Thymus (tissue), 11 donors: Measurements from ENCODE around the gene GFOD1. TPM values are rescaled to one million over a fixed set of nuclear protein-coding genes. Genes with fewer than 3 reads are reported as not detected.
A peak's percentile ranks its signal among the peaks of the same experiment; 100 is the strongest.
"Not testable (repeated sequence)": the region's sequence is repeated elsewhere in the genome, so short reads cannot be mapped to it uniquely, and the experiment has no call there.

Experiments
- DNase-seq, 9 donors: peaks; one replicate each; pipeline ENCODE4 v3.0.0-alpha.2; 2013; ENCODE audit warnings: low spot score in 9 of 9, low read depth in 6 of 9, missing footprints in 1 of 9
- H3K27ac ChIP-seq, 2 donors: one replicate each; pipeline ENCODE4 v1.5.1; 2013; ENCODE audit warnings: control low read depth in 1 of 2, low read depth in 1 of 2, low read length in 1 of 2, mild to moderate bottlenecking in 1 of 2, moderate library complexity in 1 of 2
- H3K27me3 ChIP-seq, 2 donors: one replicate each; pipeline ENCODE4 v1.5.1; 2013; ENCODE audit warnings: low read length in 1 of 2; ENCODE audit not compliant: control insufficient read depth in 2 of 2, insufficient read depth in 1 of 2
- H3K36me3 ChIP-seq, 2 donors: one replicate each; pipeline ENCODE4 v1.5.1; 2013; ENCODE audit warnings: low read length in 1 of 2, mild to moderate bottlenecking in 1 of 2, moderate library complexity in 1 of 2; ENCODE audit not compliant: control insufficient read depth in 2 of 2, insufficient read depth in 2 of 2
- H3K4me1 ChIP-seq, 2 donors: one replicate each; pipeline ENCODE4 v1.5.1; 2013; ENCODE audit warnings: low read length in 2 of 2; ENCODE audit not compliant: control insufficient read depth in 2 of 2, insufficient read depth in 2 of 2
- H3K4me3 ChIP-seq, 2 donors: one replicate each; pipeline ENCODE4 v1.5.1; 2013; ENCODE audit warnings: low read length in 2 of 2, control low read depth in 1 of 2, mild to moderate bottlenecking in 1 of 2
- H3K9me3 ChIP-seq, 2 donors: one replicate each; pipeline ENCODE4 v1.5.1; 2013; ENCODE audit warnings: low read length in 1 of 2, mild to moderate bottlenecking in 1 of 2; ENCODE audit not compliant: control insufficient read depth in 2 of 2, insufficient read depth in 1 of 2
- WGBS: extraction: QIAGEN DNeasy Blood & Tissue Kit; methylation state at CpG from one replicate; pipeline ENCODE4 v1.1.7; 2013; 5-methylcytosine and 5-hydroxymethylcytosine counted together
- polyA plus RNA-seq: library from polyadenylated mRNA; stranded (reverse); fragments of 200-250 nt; gene quantifications from one replicate; pipeline ENCODE4 v1.2.3, GENCODE V29; 2013
- total RNA-seq: library from RNA; stranded (reverse); fragments of 120-200 nt; gene quantifications from one replicate; pipeline ENCODE4 v1.2.4, GENCODE V29; 2013
- donor health status: healthy.

Gene GFOD1
- total and polyA plus RNA-seq, 2 donors: 4.7 to 8.1 TPM

DNA sequence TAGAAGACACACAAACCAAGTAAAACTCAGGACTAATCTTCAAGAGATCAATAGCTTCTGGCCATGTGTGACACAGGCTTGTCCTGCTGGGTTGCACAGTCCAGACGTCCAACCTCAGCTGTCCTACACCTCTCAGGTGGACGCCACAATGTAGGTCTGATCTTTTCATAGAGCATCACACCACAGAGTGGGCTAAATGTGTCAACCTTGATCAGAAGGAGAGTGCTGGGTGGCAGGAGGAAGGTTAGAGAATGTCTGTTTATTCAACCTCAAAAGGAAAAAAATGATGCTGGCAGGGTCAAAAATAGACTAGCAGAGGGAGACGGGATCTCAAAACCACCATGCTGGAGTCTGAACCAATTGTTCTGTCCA lies 41.7 kb downstream of the GFOD1 start:
- WGBS: 94% methylated on average over 3 of the region's 3 CpGs
- Histone ChIP-seq H3K36me3 (no peaks in the 10 kb centered on the region), H3K9me3 (no peaks in the 10 kb centered on the region), H3K4me1 (peaks cover 8 to 22% of the 10 kb centered on the region in 2 donors), H3K27ac (peak overlapping the region in 1 of 2 donors; percentile 69), H3K4me3 (no peak overlapping the region), H3K27me3 (no peaks in the 10 kb centered on the region)
- no peak for DNase-seq

DNA sequence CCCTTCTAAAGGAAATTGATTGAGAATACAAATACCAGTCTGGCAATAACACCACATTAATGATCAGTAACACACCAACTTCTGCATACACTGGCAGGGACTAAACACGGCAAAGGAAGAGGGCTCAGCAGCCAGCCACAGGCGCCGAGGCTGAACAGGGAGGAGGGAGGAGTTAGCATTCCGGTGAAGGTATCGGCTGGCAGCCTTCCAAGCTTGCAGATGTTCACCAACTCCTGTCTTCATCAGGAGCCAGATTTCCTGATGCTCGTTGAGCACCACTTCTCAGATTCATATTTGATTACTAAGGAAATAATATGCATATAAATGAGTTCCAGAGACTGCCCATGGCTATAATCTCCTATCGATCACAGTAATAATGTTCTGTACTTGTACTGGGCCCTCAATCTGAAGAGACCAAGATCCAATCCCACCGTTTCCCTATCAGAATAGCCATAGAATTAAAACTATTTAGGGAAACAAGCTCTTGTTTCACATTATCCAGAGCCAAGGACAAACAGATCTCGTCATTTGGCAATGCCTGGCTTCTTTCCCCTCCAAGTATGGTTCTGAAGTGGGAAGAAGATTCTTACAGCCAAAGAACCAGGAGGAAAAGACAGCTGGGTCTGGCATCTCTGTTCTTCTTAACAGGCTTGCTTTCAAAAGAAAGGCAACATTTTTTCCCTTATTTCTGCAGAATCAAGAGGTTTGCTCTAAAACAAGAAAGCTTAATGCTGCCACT lies 42.2 kb downstream of the GFOD1 start:
- H3K36me3 ChIP-seq: no peaks in the 10 kb centered on the region
- no peak overlapping the region for H3K4me3 ChIP-seq
- 11% methylated on average over 9 of the region's 9 CpGs for WGBS
- DNase-seq: peak in 2 of 9 donors; percentile 37 to 65
- H3K4me1 ChIP-seq: peaks cover 8 to 22% of the 10 kb centered on the region in 2 donors
- H3K27me3 ChIP-seq: no peaks in the 10 kb centered on the region
- peak overlapping the region in 1 of 2 donors; percentile 69 for H3K27ac ChIP-seq
- H3K9me3 ChIP-seq: no peaks in the 10 kb centered on the region

DNA sequence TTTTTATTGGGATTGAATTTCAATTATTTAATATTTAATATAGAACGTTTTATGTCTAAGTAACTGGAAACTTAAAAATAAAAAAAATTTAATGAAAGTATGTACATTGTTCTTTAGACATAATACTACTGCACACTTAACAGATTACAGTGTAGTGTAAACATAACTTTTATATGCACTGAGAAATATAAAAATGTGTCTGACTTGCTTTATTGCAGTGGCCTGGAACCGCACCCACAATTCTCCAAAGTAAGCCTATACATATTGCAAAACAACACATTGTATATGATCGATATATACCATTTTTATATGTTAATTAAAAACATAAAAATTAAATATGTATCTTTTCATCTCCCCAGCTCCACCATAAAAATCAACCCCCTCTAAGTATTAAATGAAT lies 42.8 kb downstream of the GFOD1 start:
- DNase-seq: no peak
- Histone ChIP-seq H3K27ac (no peak overlapping the region), H3K36me3 (no peaks in the 10 kb centered on the region), H3K27me3 (no peaks in the 10 kb centered on the region), H3K9me3 (no peaks in the 10 kb centered on the region), H3K4me3 (no peak overlapping the region), H3K4me1 (peaks cover 8 to 22% of the 10 kb centered on the region in 2 donors)
- 82% methylated on average over 3 of the region's 3 CpGs for WGBS

DNA sequence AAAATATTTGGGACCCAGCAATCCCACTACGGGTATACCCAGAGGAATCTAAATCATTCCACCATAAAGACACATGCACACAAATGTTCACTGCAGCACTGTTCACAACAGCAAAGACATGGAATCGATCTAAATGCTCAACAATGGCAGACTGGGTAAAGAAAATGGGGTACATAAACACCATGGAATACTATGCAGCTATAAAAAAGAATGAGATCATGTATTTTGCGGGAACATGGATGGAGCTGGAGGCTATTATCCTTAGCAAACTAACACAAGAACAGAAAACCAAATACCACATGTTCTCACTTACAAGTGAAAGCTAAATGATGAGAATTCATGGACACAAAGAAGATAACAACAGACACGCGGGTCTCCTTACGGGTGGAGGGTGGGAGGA lies 43.4 kb downstream of the GFOD1 start:
- not testable (repeated sequence) for DNase-seq, H3K9me3 ChIP-seq, H3K4me3 ChIP-seq, H3K27me3 ChIP-seq, H3K27ac ChIP-seq, H3K36me3 ChIP-seq
- 99% methylated on average over 6 of the region's 6 CpGs for WGBS
- H3K4me1 ChIP-seq: peaks cover 8 to 22% of the 10 kb centered on the region in 2 donors

DNA sequence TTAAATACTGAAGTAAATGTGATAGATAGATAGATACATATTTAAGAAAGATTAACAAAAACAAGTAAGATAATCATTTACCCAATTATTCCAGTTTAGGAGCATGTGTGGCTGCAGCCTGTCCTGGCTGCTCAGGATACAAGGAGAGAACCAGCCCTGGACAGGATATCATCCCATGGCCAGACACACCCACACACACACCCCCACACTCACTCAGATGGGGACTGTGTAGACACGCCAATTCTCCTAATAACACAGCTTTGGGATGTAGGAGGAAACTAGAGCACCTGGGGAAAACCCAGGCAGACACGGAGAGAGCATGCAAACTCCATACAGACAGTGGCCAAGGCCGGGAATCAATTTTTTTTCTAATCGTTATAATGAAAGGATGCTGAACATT lies 45.6 kb downstream of the GFOD1 start:
- no peak overlapping the region for H3K27ac ChIP-seq

DNA sequence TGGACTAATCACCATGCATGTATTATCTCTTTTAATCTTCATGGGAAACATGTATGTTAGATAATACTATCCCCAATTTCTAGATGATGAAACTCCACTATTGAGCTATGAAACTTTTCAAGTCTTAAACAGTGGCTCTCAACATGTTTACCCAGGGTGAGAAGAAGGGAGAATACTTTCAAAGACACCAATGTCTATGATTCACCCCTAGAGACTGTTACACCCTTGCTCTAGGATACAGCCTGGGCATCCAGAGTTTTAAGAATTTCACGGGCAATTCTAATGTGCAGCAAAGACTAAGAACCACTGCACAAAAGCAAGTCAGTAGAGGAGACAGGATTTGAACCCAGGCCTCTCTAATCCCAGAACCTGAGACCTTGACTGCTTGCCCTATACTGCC lies 47.8 kb downstream of the GFOD1 start:
- H3K4me1 ChIP-seq: peaks cover 3 to 6% of the 10 kb centered on the region in 2 donors
- H3K27me3 ChIP-seq: no peaks in the 10 kb centered on the region
- WGBS: 97% methylated on average over 1 of the region's 1 CpG
- DNase-seq: no peak
- H3K36me3 ChIP-seq: no peaks in the 10 kb centered on the region
- no peaks in the 10 kb centered on the region for H3K9me3 ChIP-seq
- no peak overlapping the region for H3K4me3 ChIP-seq
- H3K27ac ChIP-seq: no peak overlapping the region

More for the DNA sequence above, 45.6 kb downstream of the GFOD1 start:
- no peak overlapping the region for H3K4me3 ChIP-seq
- H3K4me1 ChIP-seq: peaks cover 8 to 15% of the 10 kb centered on the region in 2 donors
- 95% methylated on average over 4 of the region's 4 CpGs for WGBS
- H3K27me3 ChIP-seq: no peaks in the 10 kb centered on the region
- H3K36me3 ChIP-seq: no peaks in the 10 kb centered on the region
- no peaks in the 10 kb centered on the region for H3K9me3 ChIP-seq
- no peak for DNase-seq

DNA sequence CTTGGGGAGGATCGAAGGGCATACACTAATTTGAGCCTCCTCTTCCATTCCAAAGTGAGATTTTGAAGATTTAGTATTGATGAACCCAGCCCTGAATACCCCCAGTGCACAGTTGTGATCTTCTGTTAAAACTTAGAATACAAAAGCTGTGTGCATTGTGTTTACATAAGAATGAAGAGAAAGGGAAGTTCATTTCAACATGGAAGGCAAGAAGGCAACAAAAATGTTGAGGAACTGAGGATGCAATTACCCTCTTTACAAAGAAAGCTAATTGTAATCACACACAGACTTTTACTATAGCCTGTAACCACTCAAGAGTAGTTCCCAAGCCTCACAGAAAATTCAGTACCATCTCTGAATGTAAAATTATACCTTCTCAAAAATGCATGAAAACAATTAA lies 49.3 kb downstream of the GFOD1 start:
- DNase-seq: no peak
- H3K27ac ChIP-seq: no peak overlapping the region
- WGBS: 96% methylated on average over 1 of the region's 1 CpG
- H3K4me1 ChIP-seq: peaks cover 3 to 13% of the 10 kb centered on the region in 2 donors
- H3K4me3 ChIP-seq: no peak overlapping the region
- H3K9me3 ChIP-seq: no peaks in the 10 kb centered on the region
- H3K36me3 ChIP-seq: no peaks in the 10 kb centered on the region
- no peaks in the 10 kb centered on the region for H3K27me3 ChIP-seq

DNA sequence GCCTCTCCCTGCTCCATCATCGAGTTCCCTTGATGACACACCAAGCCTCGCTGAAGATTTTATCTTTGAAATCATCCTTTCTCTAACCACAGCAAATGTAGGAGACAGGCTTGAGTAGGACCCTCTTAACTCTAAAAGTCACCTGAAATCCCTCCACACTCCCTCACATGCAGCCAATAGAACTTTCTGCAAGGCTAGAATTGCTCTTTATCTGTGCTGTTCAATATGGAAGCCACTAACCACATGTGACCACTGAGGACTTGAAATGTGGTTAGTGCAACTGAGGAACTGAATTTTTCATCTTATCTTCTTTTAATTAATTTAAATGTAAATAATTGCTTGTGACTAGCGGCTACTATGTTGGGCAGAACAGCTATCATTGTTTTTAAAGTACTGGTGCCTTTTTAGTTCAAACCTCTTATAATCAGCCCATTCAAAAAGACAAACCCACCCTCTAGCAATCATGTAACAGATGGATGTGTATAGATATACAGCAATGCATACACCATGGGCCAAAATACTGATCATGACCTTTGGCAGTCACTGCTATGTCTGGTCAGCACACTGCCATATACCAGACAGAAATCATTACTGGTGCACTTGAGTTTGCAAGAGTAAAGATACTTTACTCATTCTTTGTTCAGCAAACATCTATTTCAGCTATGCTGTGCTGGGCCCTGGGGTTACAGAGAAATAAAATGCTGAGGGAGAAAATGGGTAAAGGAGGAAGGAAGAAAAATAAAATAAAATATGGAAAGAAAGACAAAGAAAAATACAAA lies 50.0 kb downstream of the GFOD1 start:
- 38% methylated on average over 3 of the region's 3 CpGs for WGBS
- no peak overlapping the region for H3K27ac ChIP-seq

More for the DNA sequence above, 50.0 kb downstream of the GFOD1 start:
- no peak for DNase-seq
- Histone ChIP-seq H3K4me1 (peaks cover 7 to 18% of the 10 kb centered on the region in 2 donors), H3K36me3 (no peaks in the 10 kb centered on the region), H3K4me3 (no peak overlapping the region), H3K9me3 (no peaks in the 10 kb centered on the region), H3K27me3 (no peaks in the 10 kb centered on the region)
